Adrenal gland (tissue), 12 donors: ENCODE data around the gene KRT71. TPM values are rescaled to one million over a fixed set of nuclear protein-coding genes. Genes with fewer than 3 reads are reported as not detected.
A peak's percentile ranks its signal among the peaks of the same experiment; 100 is the strongest.

Source experiments
- DNase-seq, 7 donors: peaks; one replicate each; pipeline ENCODE4 v3.0.0-alpha.2; 2019 to 2020
- H3K27ac ChIP-seq, 5 donors: fragments of 200-600 bp; sonication (generic) in 4 of 5; 1 replicate in 3 of 5; 2 replicates in 2 of 5; pipeline versions ENCODE4 v1.5.1 to v1.8.0; 2016 to 2020; ENCODE audit warnings: mild to moderate bottlenecking in 1 of 5
- H3K27me3 ChIP-seq: fragments of 200-600 bp; 2 replicates; pipeline ENCODE4 v1.8.0; 2021
- H3K36me3 ChIP-seq, 2 donors: fragments of 200-600 bp; replicated peaks in 1 of 2; 1 replicate in 1 of 2; 2 replicates in 1 of 2; pipeline versions ENCODE4 v1.5.1 to v1.8.0; 2018 to 2022
- H3K4me1 ChIP-seq, 2 donors: fragments of 200-600 bp; replicated peaks in 1 of 2; 1 replicate in 1 of 2; 2 replicates in 1 of 2; pipeline versions ENCODE4 v1.5.1 to v1.8.0; 2018 to 2021
- H3K4me3 ChIP-seq, 4 donors: fragments of 200-600 bp; sonication (generic) in 3 of 4; one replicate each; pipeline ENCODE4 v1.5.1; 2016 to 2018
- H3K9me3 ChIP-seq, 3 donors: fragments of 200-600 bp; sonication (generic) in 1 of 3; replicated peaks in 1 of 3; 1 replicate in 2 of 3; 2 replicates in 1 of 3; pipeline versions ENCODE4 v1.5.1 to v1.8.0; 2016 to 2021
- CTCF ChIP-seq, 6 experiments: fragments of 450-650 bp in 4 of 6; fragments of 200-600 bp in 2 of 6; sonication (generic) in 1 of 6; IDR thresholded peaks; 1 replicate in 5 of 6; 2 replicates in 1 of 6; pipeline versions ENCODE4 v1.5.1 to v1.8.0; 2016 to 2021; ENCODE audit warnings: antibody characterized with exemption in 6 of 6, mild to moderate bottlenecking in 2 of 6, moderate library complexity in 1 of 6
- POLR2A ChIP-seq, 2 donors: fragments of 450-650 bp; IDR thresholded peaks; one replicate each; pipeline ENCODE4 v1.6.1; 2017; ENCODE audit warnings: antibody characterized with exemption in 2 of 2, mild to moderate bottlenecking in 2 of 2, moderate library complexity in 1 of 2
- WGBS, 4 donors: extraction: QIAGEN DNeasy Blood & Tissue Kit in 2 of 4; methylation state at CpG; one replicate each; pipeline versions ENCODE4 v1.1.5 to v1.1.7; 2013 to 2017; 5-methylcytosine and 5-hydroxymethylcytosine counted together
- intact Hi-C, 2 donors: fragments of 100-400 bp; cut with DNase I; formaldehyde crosslinking; loops; one replicate each; pipeline versions ENCODE4 v1.14.1 to v1.15.0; 2022 to 2023
- polyA plus RNA-seq, 3 donors: library from polyadenylated mRNA; stranded (reverse); fragments of 200-250 nt in 2 of 3; fragments of 350-450 nt in 1 of 3; fragmentation: Illumina TruSeq in 1 of 3; extraction: RNeasy Lipid Tissue Mini Kit (QIAGEN cat#74804) in 1 of 3; gene quantifications; one replicate each; pipeline ENCODE4 v1.2.3, GENCODE V29; 2013 to 2014
- total RNA-seq, 9 donors: library from RNA; depleted of rRNA in 4 of 9; stranded (reverse); fragments of >200 nt in 4 of 9; fragments of 120-200 nt in 1 of 9; fragmentation: NEBNext Ultra II Directional in 1 of 9; extraction: Animal tissue kit (Norgen Biotek cat#: 25700) in 1 of 9; gene quantifications; one replicate each; pipeline versions ENCODE4 v1.1.0 to v1.2.4, GENCODE V29; 2013 to 2023
- donor health status: healthy with polysubstance abuse.
- donor health status: Bipolar disorder and iron deficiency.
- donor health status: DM: yes; HTN: yes; CAD: no.
- donor health status: DM: no; HTN: no; CAD: no.
- donor health status: DM: no; HTN: no; CAD: no.
- donor health status: DM: yes; HTN: yes; CAD: no.

KRT71 gene
- total and polyA plus RNA-seq, 12 donors: not detected

GRCh38 chr12:52515927-52516831 is 36.8 kb downstream of the KRT71 start:
- Histone ChIP-seq H3K9me3 (no peaks in the 10 kb centered on the region), H3K27me3 (no peaks in the 10 kb centered on the region), H3K27ac (no peak overlapping the region), H3K36me3 (no peaks in the 10 kb centered on the region), H3K4me3 (no peak overlapping the region), H3K4me1 (no peaks in the 10 kb centered on the region)
- intact Hi-C loops: no loop called here
- 85 to 89% (median 88%) methylated on average over 12 to 15 of the region's 15 CpGs for WGBS, 4 donors
- TF ChIP-seq POLR2A (IDR thresholded peaks at IDR 0.05): no peak
- no peak for TF ChIP-seq CTCF (IDR thresholded peaks at IDR 0.05)
- DNase-seq: peak in 1 of 7 donors; percentile 25

- no peak for DNase-seq
- no peak for TF ChIP-seq POLR2A (IDR thresholded peaks at IDR 0.05)
- no peak for TF ChIP-seq CTCF (IDR thresholded peaks at IDR 0.05)
- no peak overlapping the region for H3K27ac ChIP-seq
- H3K36me3 ChIP-seq: no peaks in the 10 kb centered on the region
- peaks cover 4% of the 10 kb centered on the region for H3K27me3 ChIP-seq
- no peaks in the 10 kb centered on the region for H3K9me3 ChIP-seq
- no peaks in the 10 kb centered on the region for H3K4me1 ChIP-seq
- 63 to 100% (median 90%) methylated on average over 1 of the region's 1 CpG for WGBS, 4 donors
- H3K4me3 ChIP-seq: no peak overlapping the region
- intact Hi-C loops: no loop called here
These were observed 37.7 kb downstream of the KRT71 start for GRCh38 chr12:52515319-52515646.

- 90 to 96% (median 93%) methylated on average over 12 to 14 of the region's 14 CpGs for WGBS, 4 donors
- H3K4me3 ChIP-seq: no peak overlapping the region
- peaks cover 9% of the 10 kb centered on the region for H3K27me3 ChIP-seq
- TF ChIP-seq CTCF (IDR thresholded peaks at IDR 0.05): no peak
- TF ChIP-seq POLR2A (IDR thresholded peaks at IDR 0.05): no peak
- H3K4me1 ChIP-seq: no peaks in the 10 kb centered on the region
- no peaks in the 10 kb centered on the region for H3K36me3 ChIP-seq
- H3K27ac ChIP-seq: no peak overlapping the region
- DNase-seq: no peak
- no peaks in the 10 kb centered on the region for H3K9me3 ChIP-seq
- intact Hi-C loops: no loop called here
These were observed 38.2 kb downstream of the KRT71 start for GRCh38 chr12:52514471-52515318.

GRCh38 chr12:52513736-52514135 is 39.2 kb downstream of the KRT71 start:
- Histone ChIP-seq H3K27ac (no peak overlapping the region), H3K4me3 (no peak overlapping the region), H3K27me3 (peaks cover 10% of the 10 kb centered on the region), H3K4me1 (no peaks in the 10 kb centered on the region), H3K9me3 (no peaks in the 10 kb centered on the region), H3K36me3 (no peaks in the 10 kb centered on the region)
- DNase-seq: no peak
- intact Hi-C loops: no loop called here
- TF ChIP-seq POLR2A (IDR thresholded peaks at IDR 0.05) (no peak), CTCF (IDR thresholded peaks at IDR 0.05) (no peak)
- 75 to 94% (median 82%) methylated on average over 6 of the region's 6 CpGs for WGBS, 4 donors
